Neural cell (in vitro differentiated cells): ENCODE data around the gene PSME3IP1. TPM values are rescaled to one million over a fixed set of nuclear protein-coding genes. Genes with fewer than 3 reads are reported as not detected.

Source experiments
- H2AFZ ChIP-seq: fragments of 200-600, 300-800 bp; sonication (generic), shearing (Covaris generic); 2 replicates; pipeline ENCODE4 v1.6.0; 2014; ENCODE audit warnings: low read depth, mild to moderate bottlenecking, antibody characterized with exemption, low read length, moderate library complexity
- H3F3A ChIP-seq: fragments of 200-600 bp; shearing (Covaris generic); 2 replicates; pipeline ENCODE4 v1.6.1; 2016; ENCODE audit warnings: mild to moderate bottlenecking, moderate library complexity, mixed read lengths, antibody characterized with exemption, low read length; ENCODE audit not compliant: insufficient read depth, poor library complexity, severe bottlenecking
- H3K27ac ChIP-seq: fragments of 200-600, 300-800 bp; sonication (generic), shearing (Covaris generic); 2 replicates; pipeline ENCODE4 v1.5.1; 2014; ENCODE audit warnings: mild to moderate bottlenecking, low read length, moderate library complexity
- H3K27me3 ChIP-seq: fragments of 300-800, 200-600 bp; sonication (generic), shearing (Covaris generic); 2 replicates; pipeline ENCODE4 v1.6.0; 2014; ENCODE audit warnings: mild to moderate bottlenecking, low read depth, low read length, moderate library complexity; ENCODE audit not compliant: insufficient read depth
- H3K36me3 ChIP-seq: fragments of 300-800, 200-600 bp; sonication (generic), shearing (Covaris generic); 2 replicates; pipeline ENCODE4 v1.5.1; 2014; ENCODE audit warnings: mild to moderate bottlenecking, antibody characterized with exemption, low read length, moderate library complexity; ENCODE audit not compliant: insufficient read depth
- H3K4me2 ChIP-seq: fragments of 300-800, 200-600 bp; sonication (generic), shearing (Covaris generic); 2 replicates; pipeline ENCODE4 v1.6.0; 2014; ENCODE audit warnings: mild to moderate bottlenecking, low read length
- H3K4me3 ChIP-seq: fragments of 300-800, 200-600 bp; sonication (generic), shearing (Covaris generic); 2 replicates; pipeline ENCODE4 v1.5.1; 2014; ENCODE audit warnings: mild to moderate bottlenecking, low read length, moderate library complexity
- H3K79me2 ChIP-seq: fragments of 200-600 bp; shearing (Covaris generic); replicated peaks from 2 replicates; pipeline ENCODE4 v1.6.0; 2014; ENCODE audit warnings: mild to moderate bottlenecking, low read length, moderate library complexity; ENCODE audit not compliant: insufficient read depth
- H3K9ac ChIP-seq: fragments of 300-800, 200-600 bp; sonication (generic), shearing (Covaris generic); 2 replicates; pipeline ENCODE4 v1.6.1; 2016; ENCODE audit warnings: mild to moderate bottlenecking, low read length, mixed read lengths
- H3K9me2 ChIP-seq: fragments of 200-600 bp; shearing (Covaris generic); 2 replicates; pipeline ENCODE4 v1.6.1; 2016; ENCODE audit warnings: mild to moderate bottlenecking, low read length, mixed read lengths; ENCODE audit not compliant: insufficient read depth
- H3K9me3 ChIP-seq: fragments of 200-600, 300-800 bp; sonication (generic), shearing (Covaris generic); 2 replicates; pipeline ENCODE4 v1.6.1; 2016; ENCODE audit warnings: mild to moderate bottlenecking, mixed run types, low read length, moderate library complexity, mixed read lengths
- H4K20me1 ChIP-seq: fragments of 200-600 bp; shearing (Covaris generic); 2 replicates; pipeline ENCODE4 v1.6.1; 2016; ENCODE audit warnings: mild to moderate bottlenecking, mixed run types; ENCODE audit not compliant: insufficient read depth
- CTCF ChIP-seq: fragments of 450-650 bp; IDR thresholded peaks from 2 replicates; pipeline ENCODE4 v1.5.1; 2014; ENCODE audit warnings: antibody characterized with exemption, mild to moderate bottlenecking, moderate library complexity; ENCODE audit not compliant: poor library complexity, severe bottlenecking
- EP300 ChIP-seq: fragments of 450-650 bp; conservative IDR thresholded peaks from 2 replicates; pipeline ENCODE4 v1.6.1; 2014; ENCODE audit warnings: antibody characterized with exemption, mild to moderate bottlenecking, moderate library complexity; ENCODE audit not compliant: poor library complexity, severe bottlenecking
- EZH2 ChIP-seq: fragments of 200-600, 300-800 bp; shearing (Covaris generic), sonication (generic); IDR thresholded peaks from 2 replicates; pipeline ENCODE4 v1.6.1; 2014; ENCODE audit warnings: antibody characterized with exemption, low read length, borderline replicate concordance, mild to moderate bottlenecking; ENCODE audit not compliant: insufficient read depth, poor library complexity, severe bottlenecking
- MXI1 ChIP-seq: fragments of 450-650 bp; conservative IDR thresholded peaks from 2 replicates; pipeline ENCODE4 v1.6.1; 2014; ENCODE audit warnings: antibody characterized with exemption, mild to moderate bottlenecking; ENCODE audit not compliant: poor library complexity, severe bottlenecking
- POLR2AphosphoS5 ChIP-seq: IDR thresholded peaks from 2 replicates; pipeline ENCODE4 v1.6.1; 2012
- RAD21 ChIP-seq: fragments of 450-650 bp; conservative IDR thresholded peaks from 2 replicates; pipeline ENCODE4 v1.6.1; 2014; ENCODE audit warnings: antibody characterized with exemption, mild to moderate bottlenecking, moderate library complexity
- REST ChIP-seq: IDR thresholded peaks from 2 replicates; pipeline ENCODE4 v1.6.1; 2012; ENCODE audit warnings: borderline replicate concordance
- SMC3 ChIP-seq: fragments of 450-650 bp; conservative IDR thresholded peaks from 2 replicates; pipeline ENCODE4 v1.6.1; 2014; ENCODE audit warnings: antibody characterized with exemption, mild to moderate bottlenecking, moderate library complexity; ENCODE audit not compliant: poor library complexity
- TAF1 ChIP-seq: IDR thresholded peaks from 2 replicates; pipeline ENCODE4 v1.6.1; 2012; ENCODE audit warnings: low read depth
- polyA plus RNA-seq: library from polyadenylated mRNA; depleted of rRNA; stranded (reverse); fragments of >200 nt; gene quantifications from 2 replicates; pipeline ENCODE4 v1.2.3, GENCODE V29; 2014

PSME3IP1 gene
- polyA plus RNA-seq, 1 donor from 2014 or later, result 167 TPM

- no peaks in the 10 kb centered on the region for H3K27me3 ChIP-seq
- no peaks in the 10 kb centered on the region for H3K9me3 ChIP-seq
- no peaks in the 10 kb centered on the region for H3F3A ChIP-seq
- H3K4me2 ChIP-seq, result no peak overlapping the region
- no peak overlapping the region for H3K27ac ChIP-seq
- H2AFZ ChIP-seq, result no peak overlapping the region
- H3K4me3 ChIP-seq, result no peak overlapping the region
- no peak overlapping the region for H3K9ac ChIP-seq
- H3K36me3 ChIP-seq, result no peaks in the 10 kb centered on the region
- no peaks in the 10 kb centered on the region for H3K9me2 ChIP-seq
- no peak for TF ChIP-seq SMC3
- no peaks in the 10 kb centered on the region for H3K79me2 ChIP-seq
- no peaks in the 10 kb centered on the region for H4K20me1 ChIP-seq
These were observed 54.9 kb downstream of the PSME3IP1 start for GRCh38 chr16:57130950-57131321.

GRCh38 chr16:57128771-57129389, 57.0 kb downstream of the PSME3IP1 start:
- Histone ChIP-seq H3K27me3 (no peaks in the 10 kb centered on the region), H3K9ac (no peak overlapping the region), H3F3A (no peaks in the 10 kb centered on the region), H4K20me1 (no peaks in the 10 kb centered on the region), H3K9me3 (no peaks in the 10 kb centered on the region), H3K79me2 (no peaks in the 10 kb centered on the region), H2AFZ (no peak overlapping the region), H3K9me2 (no peaks in the 10 kb centered on the region), H3K4me3 (no peak overlapping the region), H3K27ac (no peak overlapping the region), H3K4me2 (no peak overlapping the region), H3K36me3 (no peaks in the 10 kb centered on the region)
- TF ChIP-seq EP300, result no peak
- no peak for TF ChIP-seq SMC3
- TF ChIP-seq POLR2AphosphoS5, result no peak
- TF ChIP-seq REST, result no peak
- no peak for TF ChIP-seq CTCF
- TF ChIP-seq MXI1, result no peak
- no peak for TF ChIP-seq TAF1
- TF ChIP-seq RAD21, result no peak
- no peak for TF ChIP-seq EZH2

GRCh38 chr16:57127836-57128235, 58.0 kb downstream of the PSME3IP1 start:
- no peaks in the 10 kb centered on the region for H3F3A ChIP-seq
- no peaks in the 10 kb centered on the region for H3K27me3 ChIP-seq
- no peaks in the 10 kb centered on the region for H3K36me3 ChIP-seq
- no peaks in the 10 kb centered on the region for H3K9me2 ChIP-seq
- H3K4me3 ChIP-seq, result no peak overlapping the region
- no peaks in the 10 kb centered on the region for H4K20me1 ChIP-seq
- H3K4me2 ChIP-seq, result no peak overlapping the region
- H3K9ac ChIP-seq, result no peak overlapping the region
- TF ChIP-seq POLR2AphosphoS5 (no peak), EZH2 (no peak), MXI1 (no peak), TAF1 (no peak), RAD21 (no peak), REST (no peak), SMC3 (no peak), EP300 (no peak), CTCF (no peak)
- no peaks in the 10 kb centered on the region for H3K9me3 ChIP-seq
- H3K79me2 ChIP-seq, result no peaks in the 10 kb centered on the region
- no peak overlapping the region for H3K27ac ChIP-seq
- H2AFZ ChIP-seq, result no peak overlapping the region
